K562 (cell line): ENCODE results near the gene FAM171A2.

Experiments used
- CREB1 ChIP-seq, 2 experiments: sonication (generic) in 1 of 2; formaldehyde crosslinking in 1 of 2; IDR thresholded peaks; 2 replicates each; pipeline versions ENCODE4 v1.6.1 to v1.8.0; 2012 to 2022; ENCODE audit warnings: inconsistent platforms in 1 of 2, mild to moderate bottlenecking in 1 of 2, missing genetic modification reagents in 1 of 2, moderate library complexity in 1 of 2
- FOXA1 ChIP-seq: fragments of 450-650 bp; IDR thresholded peaks from 2 replicates; pipeline ENCODE4 v1.6.1; 2016; ENCODE audit warnings: mild to moderate bottlenecking, borderline replicate concordance
- FOXP1 ChIP-seq: sonication (generic); formaldehyde crosslinking; IDR thresholded peaks from 2 replicates; pipeline ENCODE4 v1.8.0; 2022; ENCODE audit warnings: mild to moderate bottlenecking, missing genetic modification reagents
- MEF2D ChIP-seq: conservative IDR thresholded peaks from 2 replicates; pipeline ENCODE4 v1.6.1; 2016; ENCODE audit warnings: low read depth, missing genetic modification characterization, missing compliant biosample characterization
- NR1H2 ChIP-seq: sonication (generic); formaldehyde crosslinking; IDR thresholded peaks from 2 replicates; pipeline ENCODE4 v1.4.0; 2020; ENCODE audit warnings: mild to moderate bottlenecking, missing genetic modification reagents
- POLR2A ChIP-seq: fragments of 450-650 bp; conservative IDR thresholded peaks from 2 replicates; pipeline ENCODE4 v1.6.1; 2016
- TF ChIP-seq, protein P1 (sequence below): sonication (generic); formaldehyde crosslinking; IDR thresholded peaks from 2 replicates; pipeline ENCODE4 v1.8.1; 2023; ENCODE audit warnings: mild to moderate bottlenecking, missing genetic modification reagents
- TF ChIP-seq, protein P2 (sequence below), 3 experiments: IDR thresholded peaks in 2 of 3; conservative IDR thresholded peaks in 1 of 3; 2 replicates each; pipeline ENCODE4 v1.5.1; 2011 to 2012; ENCODE audit warnings: low read length in 3 of 3, mild to moderate bottlenecking in 3 of 3, control low read depth in 2 of 3, improper control_type of control experiment in 1 of 3, inconsistent platforms in 1 of 3, low read depth in 1 of 3, mixed read lengths in 1 of 3, moderate library complexity in 1 of 3; ENCODE audit not compliant: insufficient read depth in 2 of 3

GRCh38 chr17:44335564-44335963 is 28.1 kb downstream of the FAM171A2 start:
- no peak for TF ChIP-seq POLR2A
- TF ChIP-seq, protein P1, sequence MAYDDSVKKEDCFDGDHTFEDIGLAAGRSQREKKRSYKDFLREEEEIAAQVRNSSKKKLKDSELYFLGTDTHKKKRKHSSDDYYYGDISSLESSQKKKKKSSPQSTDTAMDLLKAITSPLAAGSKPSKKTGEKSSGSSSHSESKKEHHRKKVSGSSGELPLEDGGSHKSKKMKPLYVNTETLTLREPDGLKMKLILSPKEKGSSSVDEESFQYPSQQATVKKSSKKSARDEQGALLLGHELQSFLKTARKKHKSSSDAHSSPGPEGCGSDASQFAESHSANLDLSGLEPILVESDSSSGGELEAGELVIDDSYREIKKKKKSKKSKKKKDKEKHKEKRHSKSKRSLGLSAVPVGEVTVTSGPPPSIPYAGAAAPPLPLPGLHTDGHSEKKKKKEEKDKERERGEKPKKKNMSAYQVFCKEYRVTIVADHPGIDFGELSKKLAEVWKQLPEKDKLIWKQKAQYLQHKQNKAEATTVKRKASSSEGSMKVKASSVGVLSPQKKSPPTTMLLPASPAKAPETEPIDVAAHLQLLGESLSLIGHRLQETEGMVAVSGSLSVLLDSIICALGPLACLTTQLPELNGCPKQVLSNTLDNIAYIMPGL, result no peak
- TF ChIP-seq FOXA1, result no peak
- TF ChIP-seq CREB1 (IDR thresholded peaks at IDR 0.05), result no peak
- no peak for TF ChIP-seq CREB1 (CRISPR knock-in tag; IDR thresholded peaks at IDR 0.05)
- TF ChIP-seq NR1H2 (CRISPR knock-in tag), result no peak
- no peak for TF ChIP-seq FOXP1
- TF ChIP-seq MEF2D, result no peak
- TF ChIP-seq, protein P2, sequence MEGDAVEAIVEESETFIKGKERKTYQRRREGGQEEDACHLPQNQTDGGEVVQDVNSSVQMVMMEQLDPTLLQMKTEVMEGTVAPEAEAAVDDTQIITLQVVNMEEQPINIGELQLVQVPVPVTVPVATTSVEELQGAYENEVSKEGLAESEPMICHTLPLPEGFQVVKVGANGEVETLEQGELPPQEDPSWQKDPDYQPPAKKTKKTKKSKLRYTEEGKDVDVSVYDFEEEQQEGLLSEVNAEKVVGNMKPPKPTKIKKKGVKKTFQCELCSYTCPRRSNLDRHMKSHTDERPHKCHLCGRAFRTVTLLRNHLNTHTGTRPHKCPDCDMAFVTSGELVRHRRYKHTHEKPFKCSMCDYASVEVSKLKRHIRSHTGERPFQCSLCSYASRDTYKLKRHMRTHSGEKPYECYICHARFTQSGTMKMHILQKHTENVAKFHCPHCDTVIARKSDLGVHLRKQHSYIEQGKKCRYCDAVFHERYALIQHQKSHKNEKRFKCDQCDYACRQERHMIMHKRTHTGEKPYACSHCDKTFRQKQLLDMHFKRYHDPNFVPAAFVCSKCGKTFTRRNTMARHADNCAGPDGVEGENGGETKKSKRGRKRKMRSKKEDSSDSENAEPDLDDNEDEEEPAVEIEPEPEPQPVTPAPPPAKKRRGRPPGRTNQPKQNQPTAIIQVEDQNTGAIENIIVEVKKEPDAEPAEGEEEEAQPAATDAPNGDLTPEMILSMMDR (IDR thresholded peaks at IDR 0.05 in 2 of 3, conservative IDR thresholded peaks at IDR 0.05 in 1 of 3; ENCODE audit: insufficient read depth in 2 of 3, low read depth in 1 of 3, low read length in 3 of 3), result no peak
